HepG2 (cell line): Measurements from ENCODE around the gene TRIM8. TPM values are rescaled to one million over a fixed set of nuclear protein-coding genes. Genes with fewer than 3 reads are reported as not detected.
A peak's percentile ranks its signal among the peaks of the same experiment; 100 is the strongest.

ENCODE experiments used
- ATAC-seq: fragments of 200-7000 bp; cut with Tn5 transposase; 3 replicates; pipeline ENCODE4 v1.9.1; 2020; ENCODE audit warnings: mild to moderate bottlenecking, moderate library complexity
- BruUV-seq: library from RNA; stranded (reverse); fragments of 400-500 nt; replicated peaks from 2 replicates; lab custom pipeline; 2021; lab: Mats Ljungman, UMichigan
- CTCF ChIA-PET: fragments of 300-600 bp; formaldehyde crosslinking; extraction: SDS; loops from one replicate; lab custom pipeline; 2021; ENCODE audit warnings: low total read pairs, inconsistent platforms, low intra/inter-chr PET ratio; lab: Yijun Ruan, JAX
- POLR2A ChIA-PET: fragments of 350-600 bp; sonication (Branson Sonifier 250); formaldehyde crosslinking; loops from one replicate; lab custom pipeline; 2020; ENCODE audit warnings: antibody characterized with exemption, inconsistent platforms; lab: Yijun Ruan, JAX
- DNase-seq: peaks from one replicate; pipeline ENCODE4 v3.0.0-alpha.2; 2015; ENCODE audit warnings: low spot score
- FAIRE-seq: peaks from 3 replicates; lab custom pipeline; 2011; peaks lifted over from hg19 to GRCh38; lab: Jason Lieb, UNC
- H2AFZ ChIP-seq: one replicate; pipeline ENCODE4 v1.6.1; 2011; ENCODE audit warnings: low read length, inconsistent platforms
- H3K27ac ChIP-seq: fragments of 300-600 bp; 3 replicates; pipeline ENCODE4 v1.8.0; 2011; ENCODE audit warnings: mixed run types, mild to moderate bottlenecking, mixed read lengths, low read length, inconsistent platforms; ENCODE audit not compliant: insufficient read depth; ENCODE audit errors: extremely low read length
- H3K27me3 ChIP-seq, 2 experiments: fragments of 200-600 bp in 1 of 2; 2 replicates in 1 of 2; 3 replicates in 1 of 2; pipeline versions ENCODE4 v1.6.0 to v1.8.0; 2011; ENCODE audit warnings: low read length in 2 of 2, mild to moderate bottlenecking in 2 of 2, moderate library complexity in 2 of 2, inconsistent platforms in 1 of 2; ENCODE audit not compliant: insufficient read depth in 2 of 2, control insufficient read depth in 1 of 2
- H3K36me3 ChIP-seq, 2 experiments: fragments of 200-600 bp in 1 of 2; replicated peaks in 1 of 2; 2 replicates in 1 of 2; 3 replicates in 1 of 2; pipeline versions ENCODE4 v1.5.1 to v1.8.0; 2011; ENCODE audit warnings: low read length in 2 of 2, inconsistent platforms in 1 of 2; ENCODE audit not compliant: insufficient read depth in 2 of 2, control insufficient read depth in 1 of 2
- H3K4me1 ChIP-seq: 2 replicates; pipeline ENCODE4 v1.5.1; 2012; ENCODE audit warnings: low read length, inconsistent platforms; ENCODE audit not compliant: insufficient read depth
- H3K4me2 ChIP-seq: 2 replicates; pipeline ENCODE4 v1.6.0; 2011; ENCODE audit warnings: low read depth, low read length, inconsistent platforms
- H3K4me3 ChIP-seq, 3 experiments: fragments of 200-600 bp in 1 of 3; sonication (generic), shearing (Covaris generic) in 1 of 3; replicated peaks in 1 of 3; 2 replicates each; pipeline ENCODE4 v1.5.1; 2011 to 2016; ENCODE audit warnings: low read length in 3 of 3, inconsistent platforms in 2 of 3, low read depth in 2 of 3, mild to moderate bottlenecking in 2 of 3, control low read depth in 1 of 3, mixed read lengths in 1 of 3; ENCODE audit not compliant: insufficient read depth in 1 of 3
- H3K79me2 ChIP-seq: one replicate; pipeline ENCODE4 v1.6.1; 2011; ENCODE audit warnings: low read length, inconsistent platforms; ENCODE audit not compliant: insufficient read depth
- H3K9ac ChIP-seq: 2 replicates; pipeline ENCODE4 v1.6.0; 2011; ENCODE audit warnings: mild to moderate bottlenecking, low read depth, low read length, inconsistent platforms; ENCODE audit not compliant: insufficient read depth
- H3K9me3 ChIP-seq: 2 replicates; pipeline ENCODE4 v1.5.1; 2012; ENCODE audit warnings: mild to moderate bottlenecking, low read length
- H4K20me1 ChIP-seq: 2 replicates; pipeline ENCODE4 v1.6.0; 2011; ENCODE audit warnings: inconsistent platforms, mild to moderate bottlenecking, low read length, moderate library complexity; ENCODE audit not compliant: insufficient read depth
- ATF2 ChIP-seq: sonication (generic); formaldehyde crosslinking; IDR thresholded peaks from 2 replicates; pipeline ENCODE4 v1.4.0; 2020; ENCODE audit warnings: missing genetic modification reagents
- GATAD2A ChIP-seq: IDR thresholded peaks from 2 replicates; pipeline ENCODE4 v1.6.1; 2016
- KDM6A ChIP-seq: IDR thresholded peaks from 2 replicates; pipeline ENCODE4 v1.6.1; 2016; ENCODE audit warnings: low read depth
- MED1 ChIP-seq: sonication (generic); formaldehyde crosslinking; IDR thresholded peaks from 2 replicates; pipeline ENCODE4 v1.4.0; 2020; ENCODE audit warnings: missing genetic modification reagents
- MIER3 ChIP-seq: IDR thresholded peaks from 2 replicates; pipeline ENCODE4 v1.6.1; 2016; ENCODE audit warnings: missing compliant biosample characterization, borderline replicate concordance
- NAIF1 ChIP-seq: sonication (generic); formaldehyde crosslinking; IDR thresholded peaks from 2 replicates; pipeline ENCODE4 v1.5.0; 2020; ENCODE audit warnings: mild to moderate bottlenecking, missing genetic modification reagents, borderline replicate concordance
- NCOA2 ChIP-seq: sonication (generic); formaldehyde crosslinking; IDR thresholded peaks from 2 replicates; pipeline ENCODE4 v1.8.0; 2022; ENCODE audit warnings: inconsistent platforms
- NFE2 ChIP-seq: sonication (generic); formaldehyde crosslinking; IDR thresholded peaks from 2 replicates; pipeline ENCODE4 v1.4.0; 2020; ENCODE audit warnings: missing genetic modification reagents
- POGK ChIP-seq: sonication (generic); formaldehyde crosslinking; conservative IDR thresholded peaks from 2 replicates; pipeline ENCODE4 v1.8.0; 2022; ENCODE audit warnings: mild to moderate bottlenecking, moderate library complexity, missing genetic modification reagents
- RXRA ChIP-seq: sonication (generic); formaldehyde crosslinking; IDR thresholded peaks from 2 replicates; pipeline ENCODE4 v1.5.1; 2020; ENCODE audit warnings: missing genetic modification reagents
- RXRB ChIP-seq: IDR thresholded peaks from 2 replicates; pipeline ENCODE4 v1.6.1; 2016; ENCODE audit warnings: borderline replicate concordance, missing genetic modification reagents, missing compliant biosample characterization
- SOX5 ChIP-seq: IDR thresholded peaks from 2 replicates; pipeline ENCODE4 v1.6.1; 2016; ENCODE audit warnings: borderline replicate concordance
- SOX6 ChIP-seq, 2 experiments: fragments of 450-650 bp in 1 of 2; sonication (generic) in 1 of 2; formaldehyde crosslinking in 1 of 2; IDR thresholded peaks; 2 replicates each; pipeline versions ENCODE4 v1.4.0 to v1.6.1; 2017 to 2020; ENCODE audit warnings: antibody characterized with exemption in 1 of 2, mild to moderate bottlenecking in 1 of 2, missing genetic modification reagents in 1 of 2
- SPEN ChIP-seq: sonication (generic); formaldehyde crosslinking; IDR thresholded peaks from 2 replicates; pipeline ENCODE4 v1.5.1; 2020; ENCODE audit warnings: low read depth, mild to moderate bottlenecking, missing genetic modification reagents
- ZBTB37 ChIP-seq: sonication (generic); formaldehyde crosslinking; IDR thresholded peaks from 2 replicates; pipeline ENCODE4 v1.4.0; 2020; ENCODE audit warnings: mild to moderate bottlenecking, missing genetic modification reagents
- ZBTB46 ChIP-seq: sonication (generic); formaldehyde crosslinking; IDR thresholded peaks from 2 replicates; pipeline ENCODE4 v1.4.0; 2020; ENCODE audit warnings: mild to moderate bottlenecking, missing genetic modification reagents, borderline replicate concordance
- ZNF749 ChIP-seq: sonication (generic); formaldehyde crosslinking; IDR thresholded peaks from 2 replicates; pipeline ENCODE4 v1.8.0; 2022; ENCODE audit warnings: mild to moderate bottlenecking, missing genetic modification reagents, moderate library complexity, borderline replicate concordance
- ZSCAN30 ChIP-seq: sonication (generic); formaldehyde crosslinking; IDR thresholded peaks from 2 replicates; pipeline ENCODE4 v1.5.0; 2020; ENCODE audit warnings: mild to moderate bottlenecking, missing genetic modification reagents
- WGBS: methylation state at CpG from one replicate; pipeline ENCODE4 v1.1.6; 2017; ENCODE audit warnings: low lambda C conversion rate; 5-methylcytosine and 5-hydroxymethylcytosine counted together
- in situ Hi-C: cut with HindIII; loops from 2 replicates; pipeline ENCODE4 v1.10.0; 2017; ENCODE audit warnings: low pct_unique_long_range_greater_than_20kb; ENCODE audit not compliant: extremely low pct_ligation_motif_present
- intact Hi-C: fragments of 100-400 bp; cut with micrococcal nuclease; formaldehyde crosslinking; loops from one replicate; pipeline ENCODE4 v1.10.0; 2022; ENCODE audit not compliant: unreplicated experiment
- polyA plus RNA-seq, 8 experiments: library from polyadenylated mRNA; depleted of rRNA in 3 of 8; stranded (reverse) in 7 of 8; unstranded in 1 of 8; fragments of >200 nt; fragmentation: Illumina TruSeq in 4 of 8; extraction: Trizol in 4 of 8; gene quantifications; 2 replicates each; pipeline versions ENCODE4 v1.2.1 to v1.2.3, GENCODE V29; 2011 to 2016; ENCODE audit warnings: low read depth in 4 of 8, missing spikeins in 1 of 8, mixed read lengths in 1 of 8; ENCODE audit not compliant: insufficient read depth in 1 of 8
- total RNA-seq, 5 experiments: library from RNA; depleted of rRNA; stranded (reverse); fragments of >200 nt; fragmentation: Illumina TruSeq; extraction: Trizol; gene quantifications; 2 replicates each; pipeline ENCODE4 v1.2.3, GENCODE V29; 2016; ENCODE audit warnings: low read depth in 1 of 5

Gene TRIM8
- total and polyA plus RNA-seq, 2 of the 13 experiments (the other 11 are each of a cell fraction or from before 2014, with no cell fraction given): 38.9 to 66.5 TPM

- no peak overlapping the region for H2AFZ ChIP-seq
- H3K27ac ChIP-seq: peak overlapping the region; percentile 54
- intact Hi-C loops (no loop called here), in situ Hi-C loops (no loop called here)
- no peak overlapping the region for H3K4me3 ChIP-seq
- H3K9ac ChIP-seq: peak overlapping the region; percentile 32
- H3K27me3 ChIP-seq: no peaks in the 10 kb centered on the region
- ATAC-seq (peak; percentile 51), DNase-seq (peak; percentile 49), FAIRE-seq (no peak)
- H3K4me1 ChIP-seq: peaks cover 79% of the 10 kb centered on the region
- no peaks in the 10 kb centered on the region for H3K79me2 ChIP-seq
- 37% methylated on average over 5 of the region's 9 CpGs for WGBS
- POLR2A ChIA-PET: interaction anchor here (0.5 to 7.0 kb wide), 18 partner anchors 8 to 195 kb away, joined by 3 to 121 read pairs (median 5); partner anchors contain the start of genes ARL3, CUEDC2, SFXN2 and SUFU
- no peaks in the 10 kb centered on the region for H4K20me1 ChIP-seq
- no TSS peak for BruUV-seq
- H3K9me3 ChIP-seq: no peaks in the 10 kb centered on the region
- CTCF ChIA-PET: no interaction called here
- H3K4me2 ChIP-seq: peak overlapping the region; percentile 6; the same call in 1 of the 2 replicates
- H3K36me3 ChIP-seq: no peaks in the 10 kb centered on the region; a peak in 2 of 5 replicates
- TF ChIP-seq RXRA (CRISPR knock-in tag): peak; percentile 84
- TF ChIP-seq SOX5 (CRISPR knock-in tag): peak; percentile 61; the same call in 1 of the 2 replicates
- TF ChIP-seq ZSCAN30: no peak
- TF ChIP-seq SOX6 (IDR thresholded peaks at IDR 0.05): no peak
- TF ChIP-seq SOX6 (CRISPR knock-in tag; IDR thresholded peaks at IDR 0.05): peak; percentile 79
- TF ChIP-seq KDM6A (CRISPR knock-in tag): no peak
- peak; percentile 30; the same call in 1 of the 2 replicates for TF ChIP-seq MIER3 (CRISPR knock-in tag)
- TF ChIP-seq POGK: 0 out of 2 replicates have a peak, but pooled peaks have one; percentile 39
- TF ChIP-seq GATAD2A (CRISPR knock-in tag): peak; percentile 61
- no peak for TF ChIP-seq ZNF749 (CRISPR knock-in tag)
- TF ChIP-seq NAIF1 (CRISPR knock-in tag): no peak
- TF ChIP-seq NFE2 (CRISPR knock-in tag): no peak
- TF ChIP-seq RXRB (CRISPR knock-in tag): peak; percentile 51; the same call in 1 of the 2 replicates
- no peak for TF ChIP-seq ZBTB46
- TF ChIP-seq NCOA2: peak; percentile 53; the same call in 1 of the 2 replicates
- peak; percentile 65; the same call in 1 of the 2 replicates for TF ChIP-seq ATF2 (CRISPR knock-in tag)
- TF ChIP-seq ZBTB37 (CRISPR knock-in tag): 0 out of 2 replicates have a peak, but pooled peaks have one; percentile 11
- 0 out of 2 replicates have a peak, but pooled peaks have one; percentile 20 for TF ChIP-seq MED1
- 0 out of 2 replicates have a peak, but pooled peaks have one; percentile 12 for TF ChIP-seq SPEN (CRISPR knock-in tag)
These were observed 16.5 kb upstream of the TRIM8 start for GRCh38 chr10:102627736-102628293.
